Kidney (tissue), 14 donors: ENCODE measurements around the gene KRTAP5-3. TPM values are rescaled to one million over a fixed set of nuclear protein-coding genes. Genes with fewer than 3 reads are reported as not detected.
A peak's percentile ranks its signal among the peaks of the same experiment; 100 is the strongest.

Source experiments
- DNase-seq, 5 donors: peaks; one replicate each; pipeline ENCODE4 v3.0.0-alpha.2; 2013 to 2020
- FAIRE-seq: peaks from 2 replicates; lab custom pipeline; 2012; peaks lifted over from hg19 to GRCh38; lab: Jason Lieb, UNC
- H3K27ac ChIP-seq, 2 donors: one replicate each; pipeline ENCODE4 v1.7.0; 2013; ENCODE audit warnings: low read depth in 2 of 2, low read length in 2 of 2, inconsistent platforms in 1 of 2
- H3K27me3 ChIP-seq: one replicate; pipeline ENCODE4 v1.7.1; 2013; ENCODE audit warnings: low read length, inconsistent platforms; ENCODE audit not compliant: control insufficient read depth, insufficient read depth
- H3K36me3 ChIP-seq, 3 donors: one replicate each; pipeline versions ENCODE4 v1.7.0 to v1.7.1; 2013; ENCODE audit warnings: low read length in 3 of 3, control low read depth in 1 of 3, inconsistent platforms in 1 of 3; ENCODE audit not compliant: insufficient read depth in 3 of 3, control insufficient read depth in 2 of 3
- H3K4me1 ChIP-seq, 3 donors: one replicate each; pipeline versions ENCODE4 v1.7.0 to v1.7.1; 2013; ENCODE audit warnings: low read length in 3 of 3, inconsistent platforms in 1 of 3, low read depth in 1 of 3; ENCODE audit not compliant: control insufficient read depth in 2 of 3, insufficient read depth in 2 of 3
- H3K4me3 ChIP-seq, 3 donors: one replicate each; pipeline versions ENCODE4 v1.7.0 to v1.8.1; 2013; ENCODE audit warnings: low read length in 3 of 3, control low read depth in 1 of 3, inconsistent platforms in 1 of 3
- H3K9ac ChIP-seq, 3 donors: one replicate each; pipeline versions ENCODE4 v1.7.0 to v1.7.1; 2013; ENCODE audit warnings: low read length in 3 of 3, control low read depth in 1 of 3, inconsistent platforms in 1 of 3
- H3K9me3 ChIP-seq, 3 donors: one replicate each; pipeline versions ENCODE4 v1.7.0 to v1.7.1; 2013; ENCODE audit warnings: low read length in 3 of 3, control low read depth in 1 of 3, inconsistent platforms in 1 of 3; ENCODE audit not compliant: control insufficient read depth in 2 of 3, insufficient read depth in 1 of 3
- intact Hi-C: fragments of 100-400 bp; cut with DNase I; formaldehyde crosslinking; loops from one replicate; pipeline ENCODE4 v1.11.1; 2022
- polyA plus RNA-seq: library from polyadenylated mRNA; stranded (reverse); fragments of 350-450 nt; fragmentation: Illumina TruSeq; extraction: RNeasy Lipid Tissue Mini Kit (QIAGEN cat#74804); gene quantifications from one replicate; pipeline ENCODE4 v1.2.3, GENCODE V29; 2014; ENCODE audit warnings: low read depth, low replicate concordance; ENCODE audit not compliant: insufficient read depth
- total RNA-seq: library from RNA; stranded (reverse); fragmentation: NEBNext Ultra II Directional; extraction: Animal tissue kit (Norgen Biotek cat#: 25700); gene quantifications from one replicate; pipeline ENCODE4 v1.2.1, GENCODE V29; 2021
- TF ChIP-seq, protein P1 (sequence below): IDR thresholded peaks from 3 replicates; pipeline ENCODE4 v1.5.1; 2012; ENCODE audit warnings: mild to moderate bottlenecking, moderate library complexity, borderline replicate concordance; ENCODE audit not compliant: insufficient read depth; ENCODE audit errors: extremely low read depth
- donor health status: control.
- donor health status: control.
- donor health status: control.
- donor health status: control.
- donor health status: control.
- donor health status: DM: yes; HTN: yes; CAD: no.
- donor health status: Normal renal cell carcinoma (clear cell type).

Gene KRTAP5-3
- total and polyA plus RNA-seq, 2 donors from 2014 or later: not detected

DNA sequence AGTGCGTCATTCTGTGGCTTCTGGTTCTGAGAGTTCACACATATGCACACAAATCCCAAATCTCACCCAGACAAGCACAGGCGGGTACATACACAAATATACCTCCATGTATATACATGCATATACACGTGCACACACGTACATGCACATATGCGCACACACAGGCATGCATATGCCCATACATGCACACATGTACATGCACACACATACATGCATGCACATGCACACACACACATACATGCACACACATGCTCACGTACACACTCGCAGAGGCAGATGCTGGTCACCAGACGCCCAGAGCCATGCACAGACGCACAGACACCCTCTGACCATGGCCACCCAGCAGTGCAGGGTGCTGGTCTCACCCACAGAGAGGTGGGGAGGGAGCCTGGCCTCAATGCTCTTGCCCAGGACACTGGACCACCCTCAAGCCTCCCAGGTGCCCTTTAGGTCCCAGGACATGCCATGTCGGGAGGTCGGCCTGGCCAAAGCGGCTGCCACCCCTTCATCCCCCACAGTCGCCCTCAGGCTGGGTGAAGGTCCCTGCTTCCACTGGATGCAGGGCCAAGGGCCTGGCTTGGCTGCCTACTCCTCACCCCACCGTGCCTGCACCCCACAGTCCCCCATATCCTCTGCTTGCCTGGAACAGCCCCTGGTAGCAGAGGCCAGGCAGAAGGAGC, 45.7 kb downstream of the KRTAP5-3 start:
- Histone ChIP-seq H3K27me3 (no peaks in the 10 kb centered on the region), H3K4me1 (peaks cover 0 to 19% (median 3%) of the 10 kb centered on the region in 3 donors), H3K9me3 (no peaks in the 10 kb centered on the region), H3K9ac (no peak overlapping the region), H3K36me3 (no peaks in the 10 kb centered on the region), H3K27ac (no peak overlapping the region), H3K4me3 (no peak overlapping the region)
- DNase-seq (peak in 1 of 5 donors; percentile 48), FAIRE-seq (no peak)
- intact Hi-C loops: no loop called here
- TF ChIP-seq, protein P1, sequence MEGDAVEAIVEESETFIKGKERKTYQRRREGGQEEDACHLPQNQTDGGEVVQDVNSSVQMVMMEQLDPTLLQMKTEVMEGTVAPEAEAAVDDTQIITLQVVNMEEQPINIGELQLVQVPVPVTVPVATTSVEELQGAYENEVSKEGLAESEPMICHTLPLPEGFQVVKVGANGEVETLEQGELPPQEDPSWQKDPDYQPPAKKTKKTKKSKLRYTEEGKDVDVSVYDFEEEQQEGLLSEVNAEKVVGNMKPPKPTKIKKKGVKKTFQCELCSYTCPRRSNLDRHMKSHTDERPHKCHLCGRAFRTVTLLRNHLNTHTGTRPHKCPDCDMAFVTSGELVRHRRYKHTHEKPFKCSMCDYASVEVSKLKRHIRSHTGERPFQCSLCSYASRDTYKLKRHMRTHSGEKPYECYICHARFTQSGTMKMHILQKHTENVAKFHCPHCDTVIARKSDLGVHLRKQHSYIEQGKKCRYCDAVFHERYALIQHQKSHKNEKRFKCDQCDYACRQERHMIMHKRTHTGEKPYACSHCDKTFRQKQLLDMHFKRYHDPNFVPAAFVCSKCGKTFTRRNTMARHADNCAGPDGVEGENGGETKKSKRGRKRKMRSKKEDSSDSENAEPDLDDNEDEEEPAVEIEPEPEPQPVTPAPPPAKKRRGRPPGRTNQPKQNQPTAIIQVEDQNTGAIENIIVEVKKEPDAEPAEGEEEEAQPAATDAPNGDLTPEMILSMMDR: no peak

DNA sequence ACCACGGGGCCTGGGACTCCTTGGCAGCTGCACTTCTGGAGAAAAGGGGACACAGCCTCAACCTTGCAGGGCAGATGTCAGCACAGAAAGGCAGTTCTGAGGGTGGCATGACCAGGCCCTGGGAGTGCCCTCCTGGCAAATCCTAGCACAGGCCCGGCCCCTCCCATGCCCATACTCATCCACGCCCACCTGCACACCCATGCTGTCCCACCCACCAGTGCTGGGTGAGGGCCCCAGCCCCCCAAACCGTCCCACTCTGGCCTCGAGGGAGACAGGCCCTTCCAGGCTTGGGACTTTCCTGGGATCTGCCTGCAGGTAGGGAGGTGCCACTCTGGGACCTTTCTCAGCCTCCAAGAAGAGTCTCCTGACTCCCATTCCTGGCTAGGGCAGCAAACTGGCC, 46.3 kb downstream of the KRTAP5-3 start:
- H3K4me1 ChIP-seq: peaks cover 0 to 21% (median 3%) of the 10 kb centered on the region in 3 donors
- intact Hi-C loops: no loop called here
- no peak overlapping the region for H3K27ac ChIP-seq
- TF ChIP-seq, protein P1: no peak
- H3K27me3 ChIP-seq: no peaks in the 10 kb centered on the region
- H3K9me3 ChIP-seq: no peaks in the 10 kb centered on the region
- no peak for FAIRE-seq
- no peaks in the 10 kb centered on the region for H3K36me3 ChIP-seq
- DNase-seq: no peak
- no peak overlapping the region for H3K4me3 ChIP-seq
- no peak overlapping the region for H3K9ac ChIP-seq

DNA sequence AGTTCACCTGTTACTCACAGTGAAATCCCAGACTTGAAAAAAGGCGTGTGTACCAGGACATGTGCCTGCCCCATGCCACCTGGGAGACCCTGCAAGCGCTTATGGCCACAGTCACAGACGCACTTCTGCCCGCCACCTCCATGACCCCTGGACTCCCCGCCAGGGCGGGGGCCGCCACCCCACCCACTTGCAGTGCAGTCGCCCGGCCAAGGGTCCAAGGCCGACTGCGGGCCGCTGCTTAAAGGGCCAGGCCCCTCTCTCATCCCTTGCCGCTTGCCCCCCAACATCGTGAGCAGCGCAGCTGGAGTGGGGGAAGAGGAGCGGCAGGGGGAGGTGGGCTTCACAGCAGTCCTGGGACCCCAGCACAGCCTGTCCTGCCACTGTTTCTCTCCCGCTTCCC, 47.0 kb downstream of the KRTAP5-3 start:
- peak in 1 of 5 donors; percentile 43 for DNase-seq
- no peak overlapping the region for H3K9ac ChIP-seq
- H3K4me1 ChIP-seq: peaks cover 0 to 21% (median 3%) of the 10 kb centered on the region in 3 donors
- H3K9me3 ChIP-seq: no peaks in the 10 kb centered on the region
- H3K4me3 ChIP-seq: no peak overlapping the region
- intact Hi-C loops: no loop called here
- H3K27me3 ChIP-seq: no peaks in the 10 kb centered on the region
- no peaks in the 10 kb centered on the region for H3K36me3 ChIP-seq
- no peak overlapping the region for H3K27ac ChIP-seq
- FAIRE-seq: no peak
- TF ChIP-seq, protein P1: no peak
